Upper lobe of left lung (tissue), 6 donors: ENCODE measurements around the gene PLXND1. TPM values are rescaled to one million over a fixed set of nuclear protein-coding genes. Genes with fewer than 3 reads are reported as not detected.
A peak's percentile ranks its signal among the peaks of the same experiment; 100 is the strongest.

Experiments used
- ATAC-seq, 2 donors: fragments of 200-7000 bp; cut with Tn5 transposase; one replicate each; pipeline ENCODE4 v1.9.1; 2022; ENCODE audit warnings: mild to moderate bottlenecking in 2 of 2, moderate library complexity in 2 of 2; ENCODE audit not compliant: low FRiP score in 2 of 2
- DNase-seq, 2 donors: peaks; one replicate each; pipeline ENCODE4 v3.0.0-alpha.2; 2019 to 2020
- H3K27ac ChIP-seq, 4 donors: fragments of 200-600 bp; sonication (generic); one replicate each; pipeline ENCODE4 v1.5.1; 2016 to 2019
- H3K27me3 ChIP-seq, 4 donors: fragments of 200-600 bp; sonication (generic); one replicate each; pipeline ENCODE4 v1.5.1; 2017 to 2019
- H3K36me3 ChIP-seq, 4 donors: fragments of 200-600 bp; sonication (generic); one replicate each; pipeline ENCODE4 v1.5.1; 2016 to 2019
- H3K4me1 ChIP-seq, 4 donors: fragments of 200-600 bp; sonication (generic); one replicate each; pipeline ENCODE4 v1.5.1; 2018 to 2019
- H3K4me3 ChIP-seq, 4 donors: fragments of 200-600 bp; sonication (generic); one replicate each; pipeline ENCODE4 v1.5.1; 2017 to 2019; ENCODE audit warnings: mild to moderate bottlenecking in 2 of 4, moderate library complexity in 1 of 4
- H3K9me3 ChIP-seq, 4 donors: fragments of 200-600 bp; sonication (generic); one replicate each; pipeline ENCODE4 v1.5.1; 2018 to 2019
- CTCF ChIP-seq, 6 experiments: fragments of 450-650 bp in 4 of 6; fragments of 200-600 bp in 2 of 6; sonication (generic) in 2 of 6; IDR thresholded peaks; one replicate each; pipeline ENCODE4 v1.5.1; 2016 to 2019; ENCODE audit warnings: antibody characterized with exemption in 6 of 6
- EP300 ChIP-seq, 4 donors: sonication (generic); formaldehyde crosslinking; IDR thresholded peaks; one replicate each; pipeline ENCODE4 v1.5.1; 2017; ENCODE audit warnings: antibody characterized with exemption in 4 of 4, control low read depth in 2 of 4
- POLR2A ChIP-seq, 4 donors: fragments of 450-650 bp; IDR thresholded peaks; one replicate each; pipeline ENCODE4 v1.5.1; 2016 to 2017; ENCODE audit warnings: antibody characterized with exemption in 4 of 4, mild to moderate bottlenecking in 2 of 4
- POLR2AphosphoS5 ChIP-seq, 2 donors: sonication (generic); formaldehyde crosslinking; IDR thresholded peaks; one replicate each; pipeline ENCODE4 v1.5.1; 2017; ENCODE audit warnings: antibody characterized with exemption in 2 of 2
- WGBS, 2 donors: methylation state at CpG; one replicate each; pipeline ENCODE4 v1.1.5; 2017 to 2018; 5-methylcytosine and 5-hydroxymethylcytosine counted together
- total RNA-seq, 6 donors: library from RNA; depleted of rRNA in 4 of 6; stranded (reverse); fragments of >200 nt in 4 of 6; gene quantifications; one replicate each; pipeline versions ENCODE4 v1.1.0 to v1.2.1, GENCODE V29; 2016 to 2021
- donor health status: DM: no; HTN: no; CAD: no; lungs with moderate emphysema.
- donor health status: DM: no; HTN: yes; CAD: no; lungs with severe emphysema.

Gene PLXND1
- total RNA-seq, 6 donors from 2014 or later, result 95.3 to 607 (median 227) TPM

- ATAC-seq (no peak), DNase-seq (no peak)
- 59 to 67% methylated on average over 11 to 14 of the region's 15 CpGs for WGBS, 2 donors
- Histone ChIP-seq H3K4me1 (peaks cover 70 to 90% (median 84%) of the 10 kb centered on the region in 4 donors), H3K9me3 (no peaks in the 10 kb centered on the region), H3K36me3 (no peaks in the 10 kb centered on the region), H3K27me3 (no peaks in the 10 kb centered on the region), H3K4me3 (no peak overlapping the region), H3K27ac (peak overlapping the region; percentile 73 to 86 (median 84))
- no peak for TF ChIP-seq POLR2AphosphoS5 (IDR thresholded peaks at IDR 0.05)
- peak in 1 of 4 donors; percentile 24 for TF ChIP-seq POLR2A (IDR thresholded peaks at IDR 0.05)
- no peak for TF ChIP-seq CTCF (IDR thresholded peaks at IDR 0.05)
- TF ChIP-seq EP300 (IDR thresholded peaks at IDR 0.05), result no peak
Observed at GRCh38 chr3:129618186-129618820, 11.8 kb upstream of the PLXND1 start.

GRCh38 chr3:129617381-129618185, 11.1 kb upstream of the PLXND1 start:
- Histone ChIP-seq H3K27me3 (no peaks in the 10 kb centered on the region), H3K36me3 (no peaks in the 10 kb centered on the region), H3K9me3 (no peaks in the 10 kb centered on the region), H3K4me3 (no peak overlapping the region), H3K4me1 (peaks cover 63 to 90% (median 82%) of the 10 kb centered on the region in 4 donors), H3K27ac (peak overlapping the region; percentile 73 to 86 (median 84))
- DNase-seq (no peak), ATAC-seq (no peak)
- 92 to 93% methylated on average over 9 to 12 of the region's 12 CpGs for WGBS, 2 donors
- TF ChIP-seq EP300 (IDR thresholded peaks at IDR 0.05), result no peak
- no peak for TF ChIP-seq POLR2A (IDR thresholded peaks at IDR 0.05)
- TF ChIP-seq POLR2AphosphoS5 (IDR thresholded peaks at IDR 0.05), result no peak
- TF ChIP-seq CTCF (IDR thresholded peaks at IDR 0.05), result no peak

- Histone ChIP-seq H3K27ac (peak overlapping the region; percentile 73 to 86 (median 84)), H3K4me1 (peaks cover 65 to 90% (median 82%) of the 10 kb centered on the region in 4 donors), H3K27me3 (no peaks in the 10 kb centered on the region), H3K4me3 (no peak overlapping the region), H3K36me3 (no peaks in the 10 kb centered on the region), H3K9me3 (no peaks in the 10 kb centered on the region)
- peak in 1 of 2 donors; percentile 59 for ATAC-seq
- 30 to 43% methylated on average over 4 to 5 of the region's 5 CpGs for WGBS, 2 donors
- TF ChIP-seq EP300 (IDR thresholded peaks at IDR 0.05), result peak in 1 of 4 donors; percentile 43
- TF ChIP-seq POLR2AphosphoS5 (IDR thresholded peaks at IDR 0.05), result peak in 1 of 2 donors; percentile 66
- TF ChIP-seq POLR2A (IDR thresholded peaks at IDR 0.05), result peak in 1 of 4 donors; percentile 55
- no peak for TF ChIP-seq CTCF (IDR thresholded peaks at IDR 0.05)
- DNase-seq, result peak in 1 of 2 donors; percentile 70
Observed at GRCh38 chr3:129616713-129617112, 10.2 kb upstream of the PLXND1 start.

- DNase-seq (no peak), ATAC-seq (no peak)
- no peak overlapping the region for H3K4me3 ChIP-seq
- WGBS, 2 donors, result 57 to 73% methylated on average over 8 of the region's 8 CpGs
- no peaks in the 10 kb centered on the region for H3K36me3 ChIP-seq
- H3K27me3 ChIP-seq, result no peaks in the 10 kb centered on the region
- no peaks in the 10 kb centered on the region for H3K9me3 ChIP-seq
- peaks cover 68 to 89% (median 82%) of the 10 kb centered on the region in 4 donors for H3K4me1 ChIP-seq
- peak overlapping the region; percentile 73 to 86 (median 84) for H3K27ac ChIP-seq
- TF ChIP-seq POLR2A (IDR thresholded peaks at IDR 0.05) (no peak), POLR2AphosphoS5 (IDR thresholded peaks at IDR 0.05) (no peak), EP300 (IDR thresholded peaks at IDR 0.05) (no peak), CTCF (IDR thresholded peaks at IDR 0.05) (no peak)
Observed at GRCh38 chr3:129616291-129616690, 9.8 kb upstream of the PLXND1 start.
